Measurements from ENCODE around the gene HOXC10. TPM values are rescaled to one million over a fixed set of nuclear protein-coding genes. Genes with fewer than 3 reads are reported as not detected.
A peak's percentile ranks its signal among the peaks of the same experiment; 100 is the strongest.

HOXC10 gene
- total RNA-seq, 1 donor from 2014 or later = not detected

- FAIRE-seq (no peak), DNase-seq (ENCODE audit: low read depth) (no peak)
- Histone ChIP-seq H3K27ac (ENCODE audit: low read depth, low read length) (no peak overlapping the region), H4K20me1 (ENCODE audit: insufficient read depth, low read length) (no peaks in the 10 kb centered on the region), H3K79me2 (ENCODE audit: insufficient read depth, low read length) (no peaks in the 10 kb centered on the region), H2AFZ (ENCODE audit: low read depth, low read length) (no peak overlapping the region), H3K27me3 (ENCODE audit: insufficient read depth, low read length) (peaks cover 88% of the 10 kb centered on the region), H3K9me3 (ENCODE audit: insufficient read depth, low read depth, low read length) (no peaks in the 10 kb centered on the region), H3K9ac (ENCODE audit: low read length) (no peak overlapping the region), H3K4me3 (ENCODE audit: insufficient read depth, low read depth, low read length) (no peak overlapping the region), H3K4me2 (ENCODE audit: low read length) (no peak overlapping the region), H3K36me3 (ENCODE audit: insufficient read depth, low read length) (no peaks in the 10 kb centered on the region), H3K4me1 (ENCODE audit: insufficient read depth, low read length) (no peaks in the 10 kb centered on the region)
- peaks cover 87% of the 10 kb centered on the region for H3K27me3 Mint-ChIP-seq (ENCODE audit: low read depth, unreplicated experiment)
- H3K9me3 Mint-ChIP-seq (ENCODE audit: unreplicated experiment) = peaks cover 15% of the 10 kb centered on the region
- H3K4me3 Mint-ChIP-seq (ENCODE audit: unreplicated experiment) = no peak overlapping the region
- H3K4me1 Mint-ChIP-seq (ENCODE audit: low read depth, unreplicated experiment) = no peaks in the 10 kb centered on the region
- TF ChIP-seq CTCF (IDR thresholded peaks at IDR 0.05; ENCODE audit: insufficient read depth, low read depth, low read length) (no peak), EZH2 (IDR thresholded peaks at IDR 0.05; ENCODE audit: insufficient read depth, low read length) (no peak)
- H3K36me3 Mint-ChIP-seq (ENCODE audit: low read depth, unreplicated experiment) = no peaks in the 10 kb centered on the region
- H3K27ac Mint-ChIP-seq (ENCODE audit: unreplicated experiment) = no peak overlapping the region
Observed at GRCh38 chr12:54012631-54013409, 27.9 kb downstream of the HOXC10 start.

GRCh38 chr12:54014377-54015017 lies 29.6 kb downstream of the HOXC10 start:
- H3K36me3 ChIP-seq (ENCODE audit: insufficient read depth, low read length) = no peaks in the 10 kb centered on the region
- H3K9me3 ChIP-seq (ENCODE audit: insufficient read depth, low read depth, low read length) = no peaks in the 10 kb centered on the region
- no peak overlapping the region for H3K4me3 ChIP-seq (ENCODE audit: insufficient read depth, low read depth, low read length)
- H3K79me2 ChIP-seq (ENCODE audit: insufficient read depth, low read length) = no peaks in the 10 kb centered on the region
- Mint-ChIP-seq H3K27me3 (ENCODE audit: low read depth, unreplicated experiment) (peaks cover 82% of the 10 kb centered on the region), H3K36me3 (ENCODE audit: low read depth, unreplicated experiment) (no peaks in the 10 kb centered on the region), H3K4me1 (ENCODE audit: low read depth, unreplicated experiment) (no peaks in the 10 kb centered on the region), H3K9me3 (ENCODE audit: unreplicated experiment) (peaks cover 15% of the 10 kb centered on the region), H3K4me3 (ENCODE audit: unreplicated experiment) (no peak overlapping the region), H3K27ac (ENCODE audit: unreplicated experiment) (no peak overlapping the region)
- no peak overlapping the region for H3K4me2 ChIP-seq (ENCODE audit: low read length)
- no peaks in the 10 kb centered on the region for H3K4me1 ChIP-seq (ENCODE audit: insufficient read depth, low read length)
- H2AFZ ChIP-seq (ENCODE audit: low read depth, low read length) = no peak overlapping the region
- FAIRE-seq (no peak), DNase-seq (ENCODE audit: low read depth) (no peak)
- H3K9ac ChIP-seq (ENCODE audit: low read length) = no peak overlapping the region
- peak; percentile 23 for TF ChIP-seq EZH2 (IDR thresholded peaks at IDR 0.05; ENCODE audit: insufficient read depth, low read length)
- no peak for TF ChIP-seq CTCF (IDR thresholded peaks at IDR 0.05; ENCODE audit: insufficient read depth, low read depth, low read length)
- no peak overlapping the region for H3K27ac ChIP-seq (ENCODE audit: low read depth, low read length)
- H4K20me1 ChIP-seq (ENCODE audit: insufficient read depth, low read length) = no peaks in the 10 kb centered on the region
- H3K27me3 ChIP-seq (ENCODE audit: insufficient read depth, low read length) = peaks cover 84% of the 10 kb centered on the region

Data from astrocyte (in vitro differentiated cells and primary cell).